Mesendoderm (in vitro differentiated cells): ENCODE data around the gene TCF7L2.

Source experiments
- DNase-seq: peaks from one replicate; pipeline ENCODE4 v3.0.0; 2013
- H2AK5ac ChIP-seq: 2 replicates; pipeline ENCODE4 v1.6.1; 2013; ENCODE audit warnings: low read length, inconsistent platforms
- H2BK120ac ChIP-seq: 2 replicates; pipeline ENCODE4 v1.6.1; 2013; ENCODE audit warnings: low read depth, mild to moderate bottlenecking, low read length, moderate library complexity, mixed read lengths
- H2BK15ac ChIP-seq: replicated peaks from 2 replicates; pipeline ENCODE4 v1.6.1; 2013; ENCODE audit warnings: low read depth, mild to moderate bottlenecking, moderate library complexity
- H2BK5ac ChIP-seq: 2 replicates; pipeline ENCODE4 v1.6.1; 2013; ENCODE audit warnings: low read length, inconsistent platforms
- H3K18ac ChIP-seq: 2 replicates; pipeline ENCODE4 v1.6.1; 2013; ENCODE audit warnings: mild to moderate bottlenecking, low read length, mixed read lengths
- H3K23ac ChIP-seq: one replicate; pipeline ENCODE4 v1.6.1; 2013; ENCODE audit warnings: low read length
- H3K27ac ChIP-seq: 2 replicates; pipeline ENCODE4 v1.5.1; 2013; ENCODE audit warnings: low read depth, mild to moderate bottlenecking, inconsistent platforms, low read length, moderate library complexity
- H3K27me3 ChIP-seq: 2 replicates; pipeline ENCODE4 v1.6.1; 2013; ENCODE audit warnings: low read length, control low read depth, mild to moderate bottlenecking, inconsistent platforms; ENCODE audit not compliant: insufficient read depth, poor library complexity
- H3K36me3 ChIP-seq: 2 replicates; pipeline ENCODE4 v1.6.1; 2013; ENCODE audit warnings: low read length, inconsistent platforms; ENCODE audit not compliant: control insufficient read depth, insufficient read depth
- H3K4ac ChIP-seq: one replicate; pipeline ENCODE4 v1.6.1; 2013; ENCODE audit warnings: low read depth, mild to moderate bottlenecking, low read length, moderate library complexity
- H3K4me1 ChIP-seq: 2 replicates; pipeline ENCODE4 v1.6.1; 2013; ENCODE audit warnings: low read depth, low read length, inconsistent platforms; ENCODE audit not compliant: control insufficient read depth
- H3K4me2 ChIP-seq: 2 replicates; pipeline ENCODE4 v1.6.1; 2013; ENCODE audit warnings: low read length
- H3K4me3 ChIP-seq: 2 replicates; pipeline ENCODE4 v1.5.1; 2013; ENCODE audit warnings: mild to moderate bottlenecking, low read length
- H3K56ac ChIP-seq: one replicate; pipeline ENCODE4 v1.6.1; 2013; ENCODE audit warnings: low read length
- H3K79me1 ChIP-seq: 2 replicates; pipeline ENCODE4 v1.6.1; 2013; ENCODE audit warnings: low read length, inconsistent platforms
- H3K79me2 ChIP-seq: 2 replicates; pipeline ENCODE4 v1.6.1; 2013; ENCODE audit warnings: mild to moderate bottlenecking, low read length; ENCODE audit not compliant: control insufficient read depth, insufficient read depth
- H3K9ac ChIP-seq: 2 replicates; pipeline ENCODE4 v1.6.1; 2013; ENCODE audit warnings: low read length, inconsistent platforms
- H4K5ac ChIP-seq: one replicate; pipeline ENCODE4 v1.6.1; 2013; ENCODE audit warnings: low read length
- H4K8ac ChIP-seq: one replicate; pipeline ENCODE4 v1.6.1; 2013; ENCODE audit warnings: low read depth, mild to moderate bottlenecking, control low read depth, low read length, moderate library complexity
- WGBS: extraction: QIAGEN DNeasy Blood & Tissue Kit; methylation state at CpG from one replicate; pipeline ENCODE4 v1.1.7; 2013; ENCODE audit warnings: low lambda C conversion rate, missing lambda C conversion rate; ENCODE audit not compliant: insufficient coverage; ENCODE audit errors: extremely low coverage; 5-methylcytosine and 5-hydroxymethylcytosine counted together

TCF7L2 gene

GRCh38 chr10:113176652-113177155 is 226.7 kb downstream of the TCF7L2 start:
- Histone ChIP-seq H2BK15ac (no peak overlapping the region), H2BK120ac (no peak overlapping the region), H3K4ac (no peak overlapping the region), H3K4me2 (no peak overlapping the region), H3K4me3 (no peak overlapping the region), H3K18ac (no peak overlapping the region), H3K79me1 (no peaks in the 10 kb centered on the region), H3K23ac (no peak overlapping the region), H2AK5ac (no peak overlapping the region), H4K8ac (no peak overlapping the region), H3K36me3 (no peaks in the 10 kb centered on the region), H3K79me2 (no peaks in the 10 kb centered on the region), H2BK5ac (no peak overlapping the region), H3K56ac (no peak overlapping the region), H3K27me3 (no peaks in the 10 kb centered on the region), H3K27ac (no peak overlapping the region), H3K4me1 (no peaks in the 10 kb centered on the region), H4K5ac (no peak overlapping the region), H3K9ac (no peak overlapping the region)
- WGBS: no CpG with 5 or more reads among the region's 5 CpGs
- DNase-seq: no peak

- no peak overlapping the region for H3K56ac ChIP-seq
- WGBS: no CpG with 5 or more reads among the region's 16 CpGs
- H3K4me1 ChIP-seq: no peaks in the 10 kb centered on the region
- H3K4me2 ChIP-seq: no peak overlapping the region
- no peak overlapping the region for H2BK120ac ChIP-seq
- no peak overlapping the region for H3K9ac ChIP-seq
- H2AK5ac ChIP-seq: no peak overlapping the region
- no peak overlapping the region for H4K5ac ChIP-seq
- H2BK15ac ChIP-seq: no peak overlapping the region
- H3K18ac ChIP-seq: no peak overlapping the region
- no peak overlapping the region for H3K23ac ChIP-seq
- H3K27ac ChIP-seq: no peak overlapping the region
- no peak overlapping the region for H3K4me3 ChIP-seq
- no peak overlapping the region for H2BK5ac ChIP-seq
- H3K27me3 ChIP-seq: no peaks in the 10 kb centered on the region
- no peaks in the 10 kb centered on the region for H3K79me1 ChIP-seq
- no peaks in the 10 kb centered on the region for H3K36me3 ChIP-seq
- DNase-seq: no peak
- H3K79me2 ChIP-seq: no peaks in the 10 kb centered on the region
- H4K8ac ChIP-seq: no peak overlapping the region
- H3K4ac ChIP-seq: no peak overlapping the region
Observed at GRCh38 chr10:113177156-113177935, 227.3 kb downstream of the TCF7L2 start.

- no peak overlapping the region for H3K18ac ChIP-seq
- DNase-seq: no peak
- H3K27ac ChIP-seq: no peak overlapping the region
- no peaks in the 10 kb centered on the region for H3K27me3 ChIP-seq
- H3K56ac ChIP-seq: no peak overlapping the region
- H3K79me2 ChIP-seq: no peaks in the 10 kb centered on the region
- no peak overlapping the region for H3K9ac ChIP-seq
- H3K79me1 ChIP-seq: no peaks in the 10 kb centered on the region
- H2AK5ac ChIP-seq: no peak overlapping the region
- H3K4me2 ChIP-seq: no peak overlapping the region
- no peaks in the 10 kb centered on the region for H3K4me1 ChIP-seq
- no peaks in the 10 kb centered on the region for H3K36me3 ChIP-seq
- no peak overlapping the region for H2BK5ac ChIP-seq
- H4K5ac ChIP-seq: no peak overlapping the region
- H2BK15ac ChIP-seq: no peak overlapping the region
- no peak overlapping the region for H3K4me3 ChIP-seq
- no peak overlapping the region for H4K8ac ChIP-seq
- WGBS: no CpG with 5 or more reads among the region's 11 CpGs
- H2BK120ac ChIP-seq: no peak overlapping the region
- H3K23ac ChIP-seq: no peak overlapping the region
- no peak overlapping the region for H3K4ac ChIP-seq
Observed at GRCh38 chr10:113177936-113178335, 227.9 kb downstream of the TCF7L2 start.

- Histone ChIP-seq H2BK120ac (no peak overlapping the region), H3K9ac (no peak overlapping the region), H3K79me1 (no peaks in the 10 kb centered on the region), H3K27me3 (no peaks in the 10 kb centered on the region), H3K56ac (no peak overlapping the region), H3K18ac (no peak overlapping the region), H3K4me1 (no peaks in the 10 kb centered on the region), H2BK5ac (no peak overlapping the region), H4K5ac (no peak overlapping the region), H3K23ac (no peak overlapping the region), H3K27ac (no peak overlapping the region), H3K36me3 (no peaks in the 10 kb centered on the region), H3K4me2 (no peak overlapping the region), H2BK15ac (no peak overlapping the region), H4K8ac (no peak overlapping the region), H3K4me3 (no peak overlapping the region), H3K79me2 (no peaks in the 10 kb centered on the region), H2AK5ac (no peak overlapping the region), H3K4ac (no peak overlapping the region)
- WGBS: no CpG with 5 or more reads among the region's 3 CpGs
- no peak for DNase-seq
Observed at GRCh38 chr10:113178771-113179170, 228.7 kb downstream of the TCF7L2 start.

GRCh38 chr10:113179265-113179664 is 229.2 kb downstream of the TCF7L2 start:
- no peak overlapping the region for H3K27ac ChIP-seq
- no peak overlapping the region for H3K18ac ChIP-seq
- H3K4ac ChIP-seq: no peak overlapping the region
- no peak overlapping the region for H2BK120ac ChIP-seq
- no peak overlapping the region for H3K4me2 ChIP-seq
- no peak overlapping the region for H2BK15ac ChIP-seq
- no peaks in the 10 kb centered on the region for H3K79me1 ChIP-seq
- H2AK5ac ChIP-seq: no peak overlapping the region
- no peak overlapping the region for H3K4me3 ChIP-seq
- H4K8ac ChIP-seq: no peak overlapping the region
- H4K5ac ChIP-seq: no peak overlapping the region
- H3K9ac ChIP-seq: no peak overlapping the region
- H3K79me2 ChIP-seq: no peaks in the 10 kb centered on the region
- H3K36me3 ChIP-seq: no peaks in the 10 kb centered on the region
- no peaks in the 10 kb centered on the region for H3K4me1 ChIP-seq
- DNase-seq: no peak
- WGBS: no CpG with 5 or more reads among the region's 6 CpGs
- no peak overlapping the region for H2BK5ac ChIP-seq
- no peak overlapping the region for H3K56ac ChIP-seq
- no peak overlapping the region for H3K23ac ChIP-seq
- H3K27me3 ChIP-seq: no peaks in the 10 kb centered on the region

- Histone ChIP-seq H2BK15ac (no peak overlapping the region), H3K18ac (no peak overlapping the region), H3K4me2 (no peak overlapping the region), H3K4ac (no peak overlapping the region), H2AK5ac (no peak overlapping the region), H3K79me1 (no peaks in the 10 kb centered on the region), H3K56ac (no peak overlapping the region), H3K27me3 (no peaks in the 10 kb centered on the region), H2BK120ac (no peak overlapping the region), H3K79me2 (no peaks in the 10 kb centered on the region), H3K4me3 (no peak overlapping the region), H4K8ac (no peak overlapping the region), H3K36me3 (no peaks in the 10 kb centered on the region), H2BK5ac (no peak overlapping the region), H3K27ac (no peak overlapping the region), H3K23ac (no peak overlapping the region), H3K4me1 (no peaks in the 10 kb centered on the region), H3K9ac (no peak overlapping the region), H4K5ac (no peak overlapping the region)
- DNase-seq: no peak
- no CpG with 5 or more reads among the region's 3 CpGs for WGBS
Observed at GRCh38 chr10:113179966-113180365, 229.9 kb downstream of the TCF7L2 start.
